Peyer's patch (tissue), 4 donors: ENCODE measurements around the gene IFT172.

Source experiments
- CTCF ChIP-seq, 6 experiments: fragments of 450-650 bp in 4 of 6; fragments of 200-600 bp in 2 of 6; sonication (generic) in 1 of 6; IDR thresholded peaks; one replicate each; pipeline ENCODE4 v1.5.1; 2017 to 2019; ENCODE audit warnings: antibody characterized with exemption in 6 of 6, mild to moderate bottlenecking in 3 of 6, moderate library complexity in 1 of 6
- POLR2A ChIP-seq, 2 donors: fragments of 450-650 bp; IDR thresholded peaks; one replicate each; pipeline ENCODE4 v1.5.1; 2017; ENCODE audit warnings: antibody characterized with exemption in 2 of 2, mild to moderate bottlenecking in 2 of 2, moderate library complexity in 2 of 2

- TF ChIP-seq CTCF (IDR thresholded peaks at IDR 0.05) (no peak), POLR2A (IDR thresholded peaks at IDR 0.05) (no peak)
Observed at GRCh38 chr2:27518113-27518781, 28.7 kb upstream of the IFT172 start.
